HFFc6 (cell line): ENCODE measurements around the gene CMKLR1. TPM values are rescaled to one million over a fixed set of nuclear protein-coding genes. Genes with fewer than 3 reads are reported as not detected.

ENCODE experiments used
- DNase-seq: peaks from one replicate; pipeline ENCODE4 v3.0.0-alpha.2; 2018
- H3K27ac Mint-ChIP-seq: 2 replicates; pipeline ENCODE4 v1.8.0; 2020; ENCODE audit warnings: mild to moderate bottlenecking, mixed read lengths
- H3K27me3 Mint-ChIP-seq: 2 replicates; pipeline ENCODE4 v1.8.0; 2021; ENCODE audit warnings: mild to moderate bottlenecking, moderate library complexity, mixed read lengths; ENCODE audit not compliant: insufficient read depth
- H3K36me3 Mint-ChIP-seq: 2 replicates; pipeline ENCODE4 v1.8.0; 2021; ENCODE audit warnings: low read depth, mixed read lengths
- H3K4me1 Mint-ChIP-seq: 2 replicates; pipeline ENCODE4 v1.8.0; 2020; ENCODE audit warnings: low read depth, mixed read lengths
- H3K4me3 Mint-ChIP-seq: 2 replicates; pipeline ENCODE4 v1.8.0; 2020; ENCODE audit warnings: mild to moderate bottlenecking, moderate library complexity, mixed read lengths
- H3K9me3 Mint-ChIP-seq: 2 replicates; pipeline ENCODE4 v1.8.0; 2020; ENCODE audit warnings: mild to moderate bottlenecking, mixed read lengths
- CTCF ChIP-seq: fragments of 200-600 bp; sonication (generic); IDR thresholded peaks from 2 replicates; pipeline ENCODE4 v1.5.0; 2021; ENCODE audit warnings: antibody characterized with exemption, mild to moderate bottlenecking
- total RNA-seq, 6 experiments: library from RNA; stranded (reverse); fragmentation: NEBNext Ultra II Directional; extraction: Animal tissue kit (Norgen Biotek cat#: 25700); gene quantifications; 2 replicates in 1 of 6; 3 replicates in 5 of 6; pipeline ENCODE4 v1.2.3, GENCODE V29; 2021

Gene CMKLR1
- total RNA-seq, 6 experiments from 2014 or later, result not detected

- H3K27ac Mint-ChIP-seq, result no peak overlapping the region
- no peak for TF ChIP-seq CTCF
Measured at GRCh38 chr12:108267450-108267849, 71.7 kb downstream of the CMKLR1 start.

DNA sequence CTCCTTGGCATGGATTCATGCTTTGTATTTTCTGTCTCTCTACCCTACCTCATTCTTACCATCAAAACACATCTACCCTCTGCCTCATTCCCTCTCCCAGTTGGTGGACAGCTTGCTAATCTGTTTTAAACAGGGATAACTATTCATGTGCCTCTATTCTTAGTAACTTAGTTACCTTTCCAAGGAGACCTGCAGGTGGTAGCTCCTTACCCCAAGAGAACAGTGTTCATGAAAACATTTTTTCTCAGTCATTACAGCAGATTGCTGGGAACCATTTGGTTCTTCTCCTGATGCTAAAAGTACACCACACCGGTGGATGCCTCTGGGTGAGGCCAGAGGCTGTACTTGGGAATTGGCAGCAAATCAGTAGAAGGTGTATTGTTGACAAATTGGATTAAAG lies 73.0 kb downstream of the CMKLR1 start:
- no peak for DNase-seq
- Mint-ChIP-seq H3K9me3 (peaks cover 42% of the 10 kb centered on the region), H3K4me3 (no peak overlapping the region), H3K4me1 (no peaks in the 10 kb centered on the region), H3K27ac (no peak overlapping the region), H3K27me3 (no peaks in the 10 kb centered on the region; the same call in 1 of the 2 replicates), H3K36me3 (0 out of 2 replicates have a peak, but pooled peaks cover 4% of the 10 kb centered on the region)
- no peak for TF ChIP-seq CTCF

More at GRCh38 chr12:108267450-108267849, 71.7 kb downstream of the CMKLR1 start:
- Mint-ChIP-seq H3K4me1 (no peaks in the 10 kb centered on the region), H3K36me3 (0 out of 2 replicates have a peak, but pooled peaks cover 3% of the 10 kb centered on the region), H3K9me3 (peaks cover 35% of the 10 kb centered on the region), H3K4me3 (no peak overlapping the region), H3K27me3 (no peaks in the 10 kb centered on the region; the same call in 1 of the 2 replicates)
- DNase-seq, result no peak

- Mint-ChIP-seq H3K9me3 (peaks cover 45% of the 10 kb centered on the region), H3K4me1 (no peaks in the 10 kb centered on the region), H3K27me3 (no peaks in the 10 kb centered on the region), H3K27ac (no peak overlapping the region), H3K36me3 (peaks cover 7% of the 10 kb centered on the region; the same call in 1 of the 2 replicates), H3K4me3 (no peak overlapping the region)
- no peak for TF ChIP-seq CTCF
- DNase-seq, result no peak
Measured at GRCh38 chr12:108265505-108265904, 73.6 kb downstream of the CMKLR1 start.

GRCh38 chr12:108260969-108261368 lies 78.1 kb downstream of the CMKLR1 start:
- Mint-ChIP-seq H3K4me3 (no peak overlapping the region), H3K27me3 (no peaks in the 10 kb centered on the region), H3K4me1 (no peaks in the 10 kb centered on the region), H3K36me3 (peaks cover 17% of the 10 kb centered on the region; the same call in 1 of the 2 replicates), H3K27ac (no peak overlapping the region), H3K9me3 (peaks cover 57% of the 10 kb centered on the region)
- no peak for DNase-seq
- TF ChIP-seq CTCF, result no peak

DNA sequence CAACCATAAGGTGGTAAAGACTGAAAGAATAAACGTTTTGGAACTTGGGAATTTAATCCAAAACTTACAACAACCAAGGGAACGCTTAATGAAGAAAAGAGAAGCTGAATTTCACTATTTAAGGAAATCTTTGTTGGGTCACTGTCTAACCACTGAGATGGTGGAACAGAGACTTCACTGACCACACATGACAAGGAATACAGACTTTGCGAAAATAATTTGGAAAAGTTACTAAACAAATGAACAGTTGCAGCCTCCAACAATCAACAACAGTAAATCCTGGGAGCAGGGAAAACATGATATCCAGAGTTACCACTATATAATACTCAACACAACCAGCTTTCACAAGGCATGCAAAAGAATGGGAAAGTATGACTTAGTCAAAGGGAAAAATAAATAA lies 79.1 kb downstream of the CMKLR1 start:
- Mint-ChIP-seq H3K27ac (no peak overlapping the region), H3K9me3 (peaks cover 51% of the 10 kb centered on the region), H3K4me3 (no peak overlapping the region), H3K27me3 (no peaks in the 10 kb centered on the region), H3K36me3 (peaks cover 17% of the 10 kb centered on the region; the same call in 1 of the 2 replicates), H3K4me1 (no peaks in the 10 kb centered on the region)
- no peak for DNase-seq
- TF ChIP-seq CTCF, result no peak
